Adipocyte (in vitro differentiated cells): ENCODE measurements around the gene WDR26.

Source experiments
- DNase-seq: peaks from one replicate; pipeline ENCODE4 v3.0.0-alpha.2; 2015; ENCODE audit warnings: low read depth
- H3K27me3 ChIP-seq: replicated peaks from 2 replicates; pipeline ENCODE4 v1.7.0; 2013; ENCODE audit warnings: mild to moderate bottlenecking, low read length, moderate library complexity; ENCODE audit not compliant: control insufficient read depth, insufficient read depth
- H3K36me3 ChIP-seq: 2 replicates; pipeline ENCODE4 v1.7.0; 2013; ENCODE audit warnings: low read length, mild to moderate bottlenecking, moderate library complexity; ENCODE audit not compliant: control insufficient read depth, insufficient read depth, severe bottlenecking
- H3K4me1 ChIP-seq: 2 replicates; pipeline ENCODE4 v1.7.0; 2013; ENCODE audit warnings: mild to moderate bottlenecking, low read length, moderate library complexity; ENCODE audit not compliant: control insufficient read depth, insufficient read depth
- H3K4me3 ChIP-seq: 2 replicates; pipeline ENCODE4 v1.7.0; 2013; ENCODE audit warnings: mild to moderate bottlenecking, low read length, moderate library complexity
- H3K9ac ChIP-seq: 2 replicates; pipeline ENCODE4 v1.7.0; 2013; ENCODE audit warnings: mild to moderate bottlenecking, low read length, moderate library complexity
- H3K9me3 ChIP-seq: 2 replicates; pipeline ENCODE4 v1.7.0; 2013; ENCODE audit warnings: mild to moderate bottlenecking, low read length, moderate library complexity; ENCODE audit not compliant: control insufficient read depth

The WDR26 gene

GRCh38 chr1:224338150-224338838 is 96.3 kb downstream of the WDR26 start:
- Histone ChIP-seq H3K4me3 (no peak overlapping the region), H3K9me3 (peaks cover 10% of the 10 kb centered on the region), H3K4me1 (no peaks in the 10 kb centered on the region), H3K27me3 (no peaks in the 10 kb centered on the region), H3K9ac (no peak overlapping the region), H3K36me3 (no peaks in the 10 kb centered on the region)
- DNase-seq, result no peak
